Fibroblast of lung (primary cell): ENCODE results near the gene IL36RN. TPM values are rescaled to one million over a fixed set of nuclear protein-coding genes. Genes with fewer than 3 reads are reported as not detected.

ENCODE experiments used
- DNase-seq, 2 donors: peaks; one replicate each; pipeline versions ENCODE4 v3.0.0 to v3.0.0-alpha.2; 2010; ENCODE audit warnings: low read depth in 2 of 2
- H2AFZ ChIP-seq: 2 replicates; pipeline ENCODE4 v1.5.1; 2012; ENCODE audit warnings: low read length, control low read depth, inconsistent platforms
- H3K27ac ChIP-seq: 2 replicates; pipeline ENCODE4 v1.5.1; 2011; ENCODE audit warnings: low read length, control low read depth; ENCODE audit not compliant: insufficient read depth
- H3K27me3 ChIP-seq: 2 replicates; pipeline ENCODE4 v1.5.1; 2011; ENCODE audit warnings: mild to moderate bottlenecking, low read length; ENCODE audit not compliant: control insufficient read depth, insufficient read depth
- H3K36me3 ChIP-seq: 2 replicates; pipeline ENCODE4 v1.5.1; 2011; ENCODE audit warnings: low read length; ENCODE audit not compliant: control insufficient read depth, insufficient read depth
- H3K4me1 ChIP-seq: 2 replicates; pipeline ENCODE4 v1.5.1; 2011; ENCODE audit warnings: low read length; ENCODE audit not compliant: control insufficient read depth, insufficient read depth; ENCODE audit errors: extremely low read depth
- H3K4me2 ChIP-seq: 2 replicates; pipeline ENCODE4 v1.5.1; 2011; ENCODE audit warnings: low read length, control low read depth; ENCODE audit not compliant: insufficient read depth; ENCODE audit errors: extremely low read depth
- H3K4me3 ChIP-seq, 4 experiments: fragments of 200-600 bp in 1 of 4; sonication (generic) in 1 of 4; replicated peaks in 1 of 4; 2 replicates each; pipeline ENCODE4 v1.5.1; 2011 to 2016; ENCODE audit warnings: low read length in 4 of 4, low read depth in 3 of 4, mild to moderate bottlenecking in 3 of 4, control low read depth in 2 of 4, inconsistent platforms in 1 of 4, mixed read lengths in 1 of 4; ENCODE audit not compliant: insufficient read depth in 1 of 4; ENCODE audit errors: control extremely low read depth in 1 of 4
- H3K79me2 ChIP-seq: 2 replicates; pipeline ENCODE4 v1.5.1; 2012; ENCODE audit warnings: mild to moderate bottlenecking, low read length, inconsistent platforms; ENCODE audit not compliant: control insufficient read depth, insufficient read depth
- H3K9ac ChIP-seq: 2 replicates; pipeline ENCODE4 v1.5.1; 2011; ENCODE audit warnings: mild to moderate bottlenecking, low read length, control low read depth; ENCODE audit not compliant: insufficient read depth
- H3K9me3 ChIP-seq: 2 replicates; pipeline ENCODE4 v1.5.1; 2012; ENCODE audit warnings: low read depth, low read length; ENCODE audit not compliant: control insufficient read depth, insufficient read depth
- H4K20me1 ChIP-seq: 2 replicates; pipeline ENCODE4 v1.5.1; 2011; ENCODE audit warnings: low read length; ENCODE audit not compliant: control insufficient read depth, insufficient read depth; ENCODE audit errors: extremely low read depth
- CTCF ChIP-seq, 2 donors: IDR thresholded peaks in 1 of 2; conservative IDR thresholded peaks in 1 of 2; 1 replicate in 1 of 2; 2 replicates in 1 of 2; pipeline ENCODE4 v1.5.1; 2011 to 2012; ENCODE audit warnings: low read length in 2 of 2, control low read depth in 1 of 2, inconsistent platforms in 1 of 2, low read depth in 1 of 2, mild to moderate bottlenecking in 1 of 2
- EZH2 ChIP-seq: IDR thresholded peaks from 2 replicates; pipeline ENCODE4 v1.5.1; 2012; ENCODE audit warnings: low read length, control low read depth, mild to moderate bottlenecking; ENCODE audit errors: missing control alignments
- polyA plus RNA-seq, 2 donors: library from polyadenylated mRNA; depleted of rRNA in 1 of 2; stranded (reverse) in 1 of 2; unstranded in 1 of 2; fragments of >200 nt; gene quantifications; 2 replicates each; pipeline ENCODE4 v1.2.1, GENCODE V29; 2011 to 2012; ENCODE audit warnings: missing spikeins in 1 of 2
- total RNA-seq: library from RNA; depleted of rRNA; stranded (reverse); fragments of >200 nt; gene quantifications from 2 replicates; pipeline ENCODE4 v1.2.1, GENCODE V29; 2014

IL36RN gene
- total and polyA plus RNA-seq, 2 donors (not counting 1 experiment from before 2014, with no cell fraction given) = not detected

GRCh38 chr2:113046465-113046864, 12.5 kb upstream of the IL36RN start:
- Histone ChIP-seq H3K9me3 (no peaks in the 10 kb centered on the region), H3K9ac (no peak overlapping the region), H4K20me1 (no peaks in the 10 kb centered on the region), H3K4me1 (no peaks in the 10 kb centered on the region), H3K4me3 (no peak overlapping the region), H3K79me2 (no peaks in the 10 kb centered on the region), H3K27me3 (no peaks in the 10 kb centered on the region), H2AFZ (no peak overlapping the region), H3K36me3 (no peaks in the 10 kb centered on the region), H3K27ac (no peak overlapping the region), H3K4me2 (no peak overlapping the region)
- TF ChIP-seq EZH2 = no peak
- TF ChIP-seq CTCF (conservative IDR thresholded peaks at IDR 0.05 in 1 of 2, IDR thresholded peaks at IDR 0.05 in 1 of 2; ENCODE audit: low read depth in 1 of 2, low read length in 2 of 2) = no peak
- no peak for DNase-seq

GRCh38 chr2:113050921-113051895, 7.8 kb upstream of the IL36RN start:
- Histone ChIP-seq H3K4me1 (no peaks in the 10 kb centered on the region), H3K9ac (no peak overlapping the region), H3K4me2 (no peak overlapping the region), H3K79me2 (no peaks in the 10 kb centered on the region), H2AFZ (no peak overlapping the region), H3K4me3 (no peak overlapping the region), H3K9me3 (no peaks in the 10 kb centered on the region), H3K27ac (no peak overlapping the region), H3K36me3 (no peaks in the 10 kb centered on the region), H4K20me1 (no peaks in the 10 kb centered on the region), H3K27me3 (no peaks in the 10 kb centered on the region)
- no peak for DNase-seq
- TF ChIP-seq EZH2 (no peak), CTCF (conservative IDR thresholded peaks at IDR 0.05 in 1 of 2, IDR thresholded peaks at IDR 0.05 in 1 of 2; ENCODE audit: low read depth in 1 of 2, low read length in 2 of 2) (no peak)

GRCh38 chr2:113052396-113052917, 6.5 kb upstream of the IL36RN start, which contains the start of gene IL36B:
Gene IL36B (minus strand): TSS chr2:113052867.
- TF ChIP-seq CTCF (conservative IDR thresholded peaks at IDR 0.05 in 1 of 2, IDR thresholded peaks at IDR 0.05 in 1 of 2; ENCODE audit: low read depth in 1 of 2, low read length in 2 of 2) (no peak), EZH2 (no peak)

More at GRCh38 chr2:113052396-113052917, 6.5 kb upstream of the IL36RN start, which contains the start of gene IL36B:
- no peaks in the 10 kb centered on the region for H3K27me3 ChIP-seq
- no peak within 1 kb of the TSS for H3K9ac ChIP-seq
- H3K4me3 ChIP-seq = no peak within 1 kb of the TSS
- H2AFZ ChIP-seq = no peak within 1 kb of the TSS
- no peak within 1 kb of the TSS for H3K27ac ChIP-seq
- H4K20me1 ChIP-seq = no peaks in the 10 kb centered on the region
- no peaks in the 10 kb centered on the region for H3K4me1 ChIP-seq
- no peaks in the 10 kb centered on the region for H3K9me3 ChIP-seq
- H3K36me3 ChIP-seq = no peaks in the 10 kb centered on the region
- H3K4me2 ChIP-seq = no peak within 1 kb of the TSS
- DNase-seq = no peak
- no peaks in the 10 kb centered on the region for H3K79me2 ChIP-seq
